Measurements from ENCODE around the gene DHCR7.

DHCR7 gene

GRCh38 chr11:71406681-71407080 lies 41.5 kb downstream of the DHCR7 start:
- no peak for DNase-seq

- no peak for DNase-seq
These were observed 44.0 kb downstream of the DHCR7 start for GRCh38 chr11:71404209-71404608.

- no peak for DNase-seq
These were observed 45.3 kb downstream of the DHCR7 start for GRCh38 chr11:71402878-71403277.

GRCh38 chr11:71400216-71400615 lies 48.0 kb downstream of the DHCR7 start:
- no peak for DNase-seq

- DNase-seq, result no peak
These were observed 48.9 kb downstream of the DHCR7 start for GRCh38 chr11:71399341-71399740.

- no peak for DNase-seq
These were observed 50.2 kb downstream of the DHCR7 start for GRCh38 chr11:71397961-71398360.

GRCh38 chr11:71397331-71397860 lies 50.8 kb downstream of the DHCR7 start:
- DNase-seq, result no peak

GRCh38 chr11:71396548-71397123 lies 51.6 kb downstream of the DHCR7 start:
- DNase-seq, result no peak

- no peak for DNase-seq
These were observed 52.4 kb downstream of the DHCR7 start for GRCh38 chr11:71395774-71396173.

GRCh38 chr11:71395263-71395560 lies 53.0 kb downstream of the DHCR7 start:
- DNase-seq, result no peak

GRCh38 chr11:71393283-71393682 lies 54.9 kb downstream of the DHCR7 start:
- no peak for DNase-seq

GRCh38 chr11:71391796-71392195 lies 56.4 kb downstream of the DHCR7 start:
- DNase-seq, result no peak

- no peak for DNase-seq
These were observed 56.8 kb downstream of the DHCR7 start for GRCh38 chr11:71391352-71391751.

- no peak for DNase-seq
These were observed 59.5 kb downstream of the DHCR7 start for GRCh38 chr11:71388637-71389235.

- DNase-seq, result no peak
These were observed 60.2 kb downstream of the DHCR7 start for GRCh38 chr11:71387784-71388636.

GRCh38 chr11:71387200-71387599 lies 61.0 kb downstream of the DHCR7 start:
- DNase-seq, result no peak

GRCh38 chr11:71386202-71386601 lies 62.0 kb downstream of the DHCR7 start:
- no peak for DNase-seq

GRCh38 chr11:71385091-71385490 lies 63.1 kb downstream of the DHCR7 start:
- no peak for DNase-seq

- DNase-seq, result no peak
These were observed 63.6 kb downstream of the DHCR7 start for GRCh38 chr11:71384561-71384960.
